Lower leg skin (tissue), 4 donors: ENCODE measurements around the gene CEP85. TPM values are rescaled to one million over a fixed set of nuclear protein-coding genes. Genes with fewer than 3 reads are reported as not detected.
"Not testable (repeated sequence)": the region's sequence is repeated elsewhere in the genome, so short reads cannot be mapped to it uniquely, and the experiment has no call there.

Experiments used
- DNase-seq, 2 donors: peaks; one replicate each; pipeline ENCODE4 v3.0.0-alpha.2; 2019; ENCODE audit warnings: low spot score in 2 of 2
- H3K4me3 ChIP-seq: fragments of 200-600 bp; sonication (generic); 2 replicates; pipeline ENCODE4 v1.5.1; 2017; ENCODE audit warnings: mild to moderate bottlenecking, low read depth; ENCODE audit not compliant: poor library complexity, severe bottlenecking
- POLR2A ChIP-seq, 2 donors: fragments of 450-650 bp; IDR thresholded peaks; one replicate each; pipeline ENCODE4 v1.6.1; 2016 to 2017; ENCODE audit warnings: antibody characterized with exemption in 2 of 2, mild to moderate bottlenecking in 1 of 2, moderate library complexity in 1 of 2
- WGBS, 2 donors: methylation state at CpG; one replicate each; pipeline ENCODE4 v1.1.5; 2018; 5-methylcytosine and 5-hydroxymethylcytosine counted together
- intact Hi-C: fragments of 100-400 bp; cut with DNase I; formaldehyde crosslinking; loops from one replicate; pipeline ENCODE4 v1.15.0; 2023; ENCODE audit warnings: low total_unique reads
- total RNA-seq, 4 donors: library from RNA; depleted of rRNA; stranded (reverse); fragments of >200 nt; gene quantifications; one replicate each; pipeline ENCODE4 v1.1.0, GENCODE V29; 2016
- TF ChIP-seq, protein P1 (sequence below), 3 donors: fragments of 450-650 bp; IDR thresholded peaks; one replicate each; pipeline ENCODE4 v1.5.1; 2016; ENCODE audit warnings: antibody characterized with exemption in 3 of 3, mild to moderate bottlenecking in 3 of 3, moderate library complexity in 2 of 3

CEP85 gene
- total RNA-seq, 4 donors from 2014 or later = 13.0 to 17.2 (median 14.1) TPM

DNA sequence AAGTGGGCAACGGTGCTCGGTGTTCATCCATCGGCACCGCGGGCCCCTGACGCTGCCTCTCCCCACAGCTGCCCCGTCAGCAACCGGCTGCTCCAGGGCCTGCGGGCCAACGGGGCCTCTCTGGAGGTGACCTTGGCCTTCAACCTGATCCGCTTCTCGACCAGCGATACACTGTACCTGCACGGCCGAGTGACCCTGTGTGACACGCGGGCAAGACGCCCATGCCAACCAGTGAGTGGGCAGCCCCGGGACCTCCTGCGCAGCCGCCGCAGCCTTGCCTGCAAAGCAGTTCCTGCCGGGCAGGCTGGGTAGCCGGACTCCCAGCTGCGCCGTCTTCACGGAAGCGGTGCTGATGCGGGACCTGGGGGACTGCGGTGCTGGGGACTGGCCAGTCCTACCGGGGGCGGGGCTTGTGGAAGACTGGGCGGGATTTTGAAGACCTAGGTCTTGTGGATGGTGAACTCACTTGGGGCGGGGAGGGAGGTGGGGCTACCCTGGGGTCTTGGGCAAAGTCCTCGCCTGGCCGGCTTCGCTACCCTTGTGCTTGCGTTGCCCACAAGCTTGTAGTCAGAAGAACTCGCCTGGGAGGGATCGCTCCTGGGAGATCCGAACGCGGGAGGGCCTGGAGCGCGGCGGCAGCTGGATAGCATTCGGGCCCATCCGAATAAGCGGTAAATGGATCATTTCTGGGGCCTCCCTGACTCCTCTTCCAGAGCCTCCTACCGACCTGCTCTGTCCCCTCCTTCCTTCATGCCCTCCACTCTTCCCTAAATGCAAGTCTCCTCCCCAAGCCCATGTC lies 8.8 kb upstream of the CEP85 start:
- DNase-seq = peak; percentile 24 to 88
- 24 to 25% methylated on average over 28 to 31 of the region's 50 CpGs for WGBS, 2 donors
- TF ChIP-seq, protein P1, sequence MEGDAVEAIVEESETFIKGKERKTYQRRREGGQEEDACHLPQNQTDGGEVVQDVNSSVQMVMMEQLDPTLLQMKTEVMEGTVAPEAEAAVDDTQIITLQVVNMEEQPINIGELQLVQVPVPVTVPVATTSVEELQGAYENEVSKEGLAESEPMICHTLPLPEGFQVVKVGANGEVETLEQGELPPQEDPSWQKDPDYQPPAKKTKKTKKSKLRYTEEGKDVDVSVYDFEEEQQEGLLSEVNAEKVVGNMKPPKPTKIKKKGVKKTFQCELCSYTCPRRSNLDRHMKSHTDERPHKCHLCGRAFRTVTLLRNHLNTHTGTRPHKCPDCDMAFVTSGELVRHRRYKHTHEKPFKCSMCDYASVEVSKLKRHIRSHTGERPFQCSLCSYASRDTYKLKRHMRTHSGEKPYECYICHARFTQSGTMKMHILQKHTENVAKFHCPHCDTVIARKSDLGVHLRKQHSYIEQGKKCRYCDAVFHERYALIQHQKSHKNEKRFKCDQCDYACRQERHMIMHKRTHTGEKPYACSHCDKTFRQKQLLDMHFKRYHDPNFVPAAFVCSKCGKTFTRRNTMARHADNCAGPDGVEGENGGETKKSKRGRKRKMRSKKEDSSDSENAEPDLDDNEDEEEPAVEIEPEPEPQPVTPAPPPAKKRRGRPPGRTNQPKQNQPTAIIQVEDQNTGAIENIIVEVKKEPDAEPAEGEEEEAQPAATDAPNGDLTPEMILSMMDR (IDR thresholded peaks at IDR 0.05) = no peak
- no peak for TF ChIP-seq POLR2A (IDR thresholded peaks at IDR 0.05)
- H3K4me3 ChIP-seq = no peak overlapping the region
- intact Hi-C loops = no loop called here

DNA sequence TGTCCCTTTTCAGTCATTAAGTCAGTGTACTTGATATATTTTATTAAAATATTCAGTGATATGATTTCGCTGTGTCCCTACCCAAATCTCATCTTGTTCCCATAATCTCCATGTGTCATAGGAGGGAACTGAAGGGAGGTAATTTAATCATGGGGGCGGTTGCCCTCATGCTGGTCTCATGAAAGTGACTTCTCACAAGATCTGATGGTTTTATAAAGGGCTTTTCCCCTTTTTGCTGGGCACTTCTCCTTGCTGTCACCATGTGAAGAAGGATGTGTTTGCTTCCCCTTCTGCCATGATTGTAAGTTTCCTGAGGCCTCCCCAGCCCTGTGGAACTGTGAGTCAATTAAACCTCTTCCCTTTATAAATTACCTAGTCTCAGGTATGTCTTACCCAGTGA lies 3.3 kb upstream of the CEP85 start:
- intact Hi-C loops, H3K4me3 ChIP-seq, DNase-seq: not testable (repeated sequence)
- 85 to 95% methylated on average over 2 of the region's 2 CpGs for WGBS, 2 donors

DNA sequence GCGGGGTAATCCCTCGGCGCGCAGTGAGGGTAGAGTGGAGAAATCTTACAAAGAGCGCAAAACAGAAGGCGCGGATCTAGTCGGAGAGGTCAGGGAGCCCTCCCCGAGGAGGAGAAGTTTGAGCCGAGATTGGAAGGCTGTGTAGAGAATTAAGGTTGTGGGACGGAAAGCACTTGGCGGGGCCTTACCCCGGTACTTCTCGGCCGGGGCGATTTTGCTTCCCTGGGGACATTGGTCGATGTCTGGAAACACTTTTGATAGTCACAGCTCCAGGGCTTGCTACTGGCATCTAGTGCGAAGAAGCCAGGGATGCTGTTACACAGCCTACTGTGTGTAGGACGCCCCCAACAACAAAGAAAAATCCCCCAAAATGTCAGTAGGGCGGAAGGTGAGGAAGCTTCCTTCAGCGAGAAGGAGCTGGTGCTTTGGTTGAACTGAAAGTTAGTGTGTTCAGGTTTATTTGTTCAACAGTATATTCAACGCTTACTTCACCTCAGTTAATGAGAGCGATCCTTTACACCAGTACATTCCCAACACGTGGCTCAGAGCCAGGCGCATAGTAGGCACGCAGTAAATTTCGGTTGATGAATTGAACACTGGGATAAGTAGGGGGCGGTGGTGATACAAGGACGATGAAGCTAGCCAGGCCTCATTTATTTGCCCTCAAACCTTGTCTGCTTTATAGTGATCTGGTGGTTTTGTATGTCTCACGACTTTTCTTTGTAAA lies 807 bp downstream of the CEP85 start:
- intact Hi-C loops = no loop called here
- TF ChIP-seq, protein P1 (IDR thresholded peaks at IDR 0.05) = no peak
- no peak for TF ChIP-seq POLR2A (IDR thresholded peaks at IDR 0.05)
- peak overlapping the region; percentile 48 for H3K4me3 ChIP-seq
- WGBS, 2 donors = 2 to 3% methylated on average over 30 of the region's 30 CpGs
- DNase-seq = no peak

- TF ChIP-seq, protein P1 (IDR thresholded peaks at IDR 0.05) = no peak
- no peak for TF ChIP-seq POLR2A (IDR thresholded peaks at IDR 0.05)
- no peak overlapping the region for H3K4me3 ChIP-seq
- no peak for DNase-seq
- intact Hi-C loops = no loop called here
- WGBS, 2 donors = 43 to 67% methylated on average over 6 of the region's 6 CpGs
Observed at GRCh38 chr1:26237230-26237966, 3.4 kb downstream of the CEP85 start.

DNA sequence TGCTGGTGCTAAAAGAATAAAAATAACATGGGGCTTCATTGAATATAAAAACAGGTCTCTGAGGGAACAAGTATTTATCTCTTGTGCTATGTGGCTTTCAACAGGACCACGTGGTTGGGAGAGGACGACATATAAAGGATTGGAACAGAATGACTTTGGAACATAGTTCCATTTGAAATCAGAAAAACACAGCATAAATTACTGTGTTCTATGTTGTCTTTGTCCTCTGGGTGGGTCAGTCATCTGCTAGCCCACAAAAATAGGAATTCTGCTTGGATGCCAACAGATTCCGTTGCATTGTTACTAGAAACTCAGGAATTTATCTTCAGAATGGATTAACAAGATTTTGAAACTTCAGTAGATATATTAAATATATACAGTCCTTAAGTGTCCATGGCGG lies 5.9 kb downstream of the CEP85 start:
- WGBS, 2 donors = 79 to 89% methylated on average over 4 of the region's 4 CpGs
- DNase-seq = no peak
- intact Hi-C loops = no loop called here
- H3K4me3 ChIP-seq = no peak overlapping the region
- TF ChIP-seq POLR2A (IDR thresholded peaks at IDR 0.05) = no peak
- TF ChIP-seq, protein P1 (IDR thresholded peaks at IDR 0.05) = no peak

DNA sequence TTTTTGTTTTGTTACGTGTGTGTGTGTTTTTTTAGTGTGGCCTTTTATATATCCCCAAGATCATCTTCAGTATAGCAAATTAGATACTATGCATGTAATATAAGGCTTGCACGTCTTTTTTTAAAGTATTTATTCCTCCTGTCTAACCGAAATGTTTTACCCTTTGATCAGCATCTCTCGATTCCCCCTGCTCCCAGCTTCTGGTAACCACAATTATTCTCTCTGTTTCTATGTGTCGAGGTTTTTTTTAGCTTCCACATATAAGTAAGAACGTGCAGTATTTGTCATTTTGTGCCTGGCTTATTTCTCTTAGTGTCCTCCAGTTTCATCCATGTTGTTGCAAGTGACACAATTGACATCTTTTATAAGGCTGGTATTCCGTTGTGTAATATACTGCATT lies 18.7 kb downstream of the CEP85 start:
- intact Hi-C loops = loop anchor here (10.0 kb wide), 1 partner anchor 208 kb away; the partner anchor contains the start of gene SLC30A2
- no peak for TF ChIP-seq POLR2A (IDR thresholded peaks at IDR 0.05)
- TF ChIP-seq, protein P1 (IDR thresholded peaks at IDR 0.05) = no peak
- WGBS, 2 donors = 81 to 89% methylated on average over 7 of the region's 7 CpGs

More for the DNA sequence above, 18.7 kb downstream of the CEP85 start:
- H3K4me3 ChIP-seq = no peak overlapping the region
- DNase-seq = no peak
